CD4-positive, alpha-beta T cell (primary cell): ENCODE data around the gene CLSTN2. TPM values are rescaled to one million over a fixed set of nuclear protein-coding genes. Genes with fewer than 3 reads are reported as not detected.

Experiments used
- ATAC-seq: fragments of 200-7000 bp; cut with Tn5 transposase; one replicate; pipeline ENCODE4 v1.10.0; 2022; ENCODE audit warnings: mild to moderate bottlenecking; ENCODE audit not compliant: poor library complexity
- CTCF ChIA-PET: fragments of 350-600 bp; sonication (Branson Sonifier 250); formaldehyde crosslinking; loops from one replicate; lab custom pipeline; 2021; ENCODE audit warnings: antibody characterized with exemption, inconsistent platforms; lab: Charles Lee
- POLR2A ChIA-PET: fragments of 350-600 bp; sonication (Branson Sonifier 250); formaldehyde crosslinking; loops from one replicate; lab custom pipeline; 2021; ENCODE audit warnings: antibody characterized with exemption, inconsistent platforms; lab: Charles Lee
- DNase-seq, 14 experiments: peaks; one replicate each; pipeline ENCODE4 v3.0.0-alpha.2; 2013 to 2020; ENCODE audit warnings: mixed read lengths in 2 of 14
- H3K27ac ChIP-seq, 2 donors: one replicate each; pipeline versions ENCODE4 v1.5.1 to v1.7.0; 2013; ENCODE audit warnings: low read length in 2 of 2, low read depth in 1 of 2, mild to moderate bottlenecking in 1 of 2
- H3K27me3 ChIP-seq, 2 experiments: 1 replicate in 1 of 2; 2 replicates in 1 of 2; pipeline versions ENCODE4 v1.6.1 to v1.7.0; 2013; ENCODE audit warnings: low read length in 2 of 2, control low read depth in 1 of 2, mild to moderate bottlenecking in 1 of 2, moderate library complexity in 1 of 2; ENCODE audit not compliant: insufficient read depth in 2 of 2, control insufficient read depth in 1 of 2
- H3K36me3 ChIP-seq: one replicate; pipeline ENCODE4 v1.6.1; 2013; ENCODE audit warnings: low read length, control low read depth; ENCODE audit not compliant: insufficient read depth
- H3K4me1 ChIP-seq: one replicate; pipeline ENCODE4 v1.6.1; 2013; ENCODE audit warnings: low read length, control low read depth; ENCODE audit not compliant: insufficient read depth
- H3K4me3 ChIP-seq: one replicate; pipeline ENCODE4 v1.5.1; 2013; ENCODE audit warnings: mild to moderate bottlenecking, low read length, moderate library complexity
- H3K9me3 ChIP-seq, 2 experiments: 1 replicate in 1 of 2; 2 replicates in 1 of 2; pipeline versions ENCODE4 v1.6.1 to v1.7.0; 2013; ENCODE audit warnings: low read length in 2 of 2, mild to moderate bottlenecking in 2 of 2, control low read depth in 1 of 2, moderate library complexity in 1 of 2; ENCODE audit not compliant: control insufficient read depth in 1 of 2, insufficient read depth in 1 of 2
- H3K27ac Mint-ChIP-seq: one replicate; pipeline ENCODE4 v1.8.0; 2020; ENCODE audit warnings: mixed read lengths
- H3K27me3 Mint-ChIP-seq: one replicate; pipeline ENCODE4 v1.8.0; 2021; ENCODE audit warnings: mixed read lengths
- H3K36me3 Mint-ChIP-seq: one replicate; pipeline ENCODE4 v1.8.0; 2021; ENCODE audit warnings: low read depth, mixed read lengths
- H3K4me1 Mint-ChIP-seq: one replicate; pipeline ENCODE4 v1.8.0; 2021; ENCODE audit warnings: low read depth, mixed read lengths
- H3K4me3 Mint-ChIP-seq: one replicate; pipeline ENCODE4 v1.8.0; 2020; ENCODE audit warnings: mild to moderate bottlenecking, mixed read lengths
- H3K9me3 Mint-ChIP-seq: one replicate; pipeline ENCODE4 v1.8.0; 2020; ENCODE audit warnings: mixed read lengths
- CTCF ChIP-seq: fragments of 200-600 bp; IDR thresholded peaks from one replicate; pipeline ENCODE4 v1.8.0; 2022; ENCODE audit warnings: antibody characterized with exemption, mild to moderate bottlenecking
- intact Hi-C, 2 experiments: fragments of 100-400 bp; cut with DNase I in 1 of 2; cut with micrococcal nuclease in 1 of 2; formaldehyde crosslinking; loops; one replicate each; pipeline versions ENCODE4 v1.15.1 to v1.9.0; 2023 to 2025; cut with DNase I, micrococcal nuclease
- total RNA-seq, 174 experiments: library from RNA in 2 of 174; stranded (reverse) in 2 of 174; gene quantifications; one replicate each; pipeline ENCODE4 v1.2.3 and lab custom pipeline; 2021 to 2026

CLSTN2 gene
- total RNA-seq, 2 experiments from 2014 or later, result not detected

GRCh38 chr3:140007911-140008869, 73.2 kb downstream of the CLSTN2 start:
- H3K4me3 ChIP-seq, result no peak overlapping the region
- H3K27me3 ChIP-seq, result no peaks in the 10 kb centered on the region
- Mint-ChIP-seq H3K4me3 (no peak overlapping the region), H3K4me1 (no peaks in the 10 kb centered on the region), H3K27ac (no peak overlapping the region), H3K27me3 (peaks cover 14% of the 10 kb centered on the region), H3K36me3 (no peaks in the 10 kb centered on the region), H3K9me3 (no peaks in the 10 kb centered on the region)
- H3K4me1 ChIP-seq, result no peaks in the 10 kb centered on the region
- H3K9me3 ChIP-seq, result peaks cover 0 to 5% of the 10 kb centered on the region in 2 experiments
- H3K36me3 ChIP-seq, result no peaks in the 10 kb centered on the region
- H3K27ac ChIP-seq, result no peak overlapping the region
- intact Hi-C loops, result no loop called here
- no peak for TF ChIP-seq CTCF
- ChIA-PET POLR2A (no interaction called here), CTCF (no interaction called here)
- no peak for ATAC-seq
- no peak for DNase-seq

- no peak overlapping the region for H3K27ac ChIP-seq
- no peak overlapping the region for H3K27ac Mint-ChIP-seq
- H3K4me1 ChIP-seq, result no peaks in the 10 kb centered on the region
- no peak overlapping the region for H3K4me3 ChIP-seq
- ChIA-PET CTCF (no interaction called here), POLR2A (no interaction called here)
- H3K9me3 ChIP-seq, result peaks cover 0 to 5% of the 10 kb centered on the region in 2 experiments
- no peaks in the 10 kb centered on the region for H3K36me3 ChIP-seq
- intact Hi-C loops, result no loop called here
- ATAC-seq (no peak), DNase-seq (no peak)
- H3K27me3 Mint-ChIP-seq, result peaks cover 13% of the 10 kb centered on the region
- no peak for TF ChIP-seq CTCF
- H3K36me3 Mint-ChIP-seq, result no peaks in the 10 kb centered on the region
- H3K4me1 Mint-ChIP-seq, result no peaks in the 10 kb centered on the region
- no peaks in the 10 kb centered on the region for H3K9me3 Mint-ChIP-seq
- no peaks in the 10 kb centered on the region for H3K27me3 ChIP-seq
- no peak overlapping the region for H3K4me3 Mint-ChIP-seq
Observed at GRCh38 chr3:140010391-140010790, 75.4 kb downstream of the CLSTN2 start.

GRCh38 chr3:140011086-140011485, 76.1 kb downstream of the CLSTN2 start:
- DNase-seq (no peak), ATAC-seq (no peak)
- H3K27ac ChIP-seq, result no peak overlapping the region
- H3K4me1 ChIP-seq, result no peaks in the 10 kb centered on the region
- no peaks in the 10 kb centered on the region for H3K36me3 ChIP-seq
- Mint-ChIP-seq H3K27ac (no peak overlapping the region), H3K4me3 (no peak overlapping the region), H3K4me1 (no peaks in the 10 kb centered on the region), H3K27me3 (peaks cover 6% of the 10 kb centered on the region), H3K36me3 (no peaks in the 10 kb centered on the region), H3K9me3 (no peaks in the 10 kb centered on the region)
- peaks cover 0 to 5% of the 10 kb centered on the region in 2 experiments for H3K9me3 ChIP-seq
- no peaks in the 10 kb centered on the region for H3K27me3 ChIP-seq
- intact Hi-C loops, result no loop called here
- CTCF ChIA-PET, result no interaction called here
- TF ChIP-seq CTCF, result no peak
- H3K4me3 ChIP-seq, result no peak overlapping the region
- POLR2A ChIA-PET, result no interaction called here
